SIG-M5 treated with dmso at 0.1 percent for 504 hours (cell line): Measurements from ENCODE around the gene MXD1.
"Not testable (repeated sequence)": the region's sequence is repeated elsewhere in the genome, so short reads cannot be mapped to it uniquely, and the experiment has no call there.

Experiments
- DNase-seq: peaks from one replicate; lab custom pipeline; 2025; ENCODE audit not compliant: unreplicated experiment; lab: John Stamatoyannopoulos, UW

The MXD1 gene

DNA sequence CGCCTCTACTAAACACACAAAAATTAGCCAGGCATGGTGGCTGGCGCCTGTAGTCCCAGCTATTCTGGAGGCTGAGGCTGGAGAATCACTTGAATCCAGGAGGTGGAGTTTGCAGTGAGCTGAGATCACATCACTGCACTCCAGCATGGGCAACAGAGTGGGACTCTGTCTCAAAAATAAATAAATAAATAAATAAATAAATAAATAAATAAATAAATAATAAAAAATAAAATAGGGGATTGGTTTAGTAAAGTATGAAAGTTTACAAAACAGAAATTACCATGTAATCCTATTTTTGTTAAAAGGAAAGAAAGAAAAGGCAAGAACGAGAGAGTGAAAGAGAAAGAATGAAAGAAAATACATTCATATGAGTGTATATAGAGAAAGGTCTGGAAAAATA is 35.8 kb downstream of the MXD1 start:
- DNase-seq, result not testable (repeated sequence)

DNA sequence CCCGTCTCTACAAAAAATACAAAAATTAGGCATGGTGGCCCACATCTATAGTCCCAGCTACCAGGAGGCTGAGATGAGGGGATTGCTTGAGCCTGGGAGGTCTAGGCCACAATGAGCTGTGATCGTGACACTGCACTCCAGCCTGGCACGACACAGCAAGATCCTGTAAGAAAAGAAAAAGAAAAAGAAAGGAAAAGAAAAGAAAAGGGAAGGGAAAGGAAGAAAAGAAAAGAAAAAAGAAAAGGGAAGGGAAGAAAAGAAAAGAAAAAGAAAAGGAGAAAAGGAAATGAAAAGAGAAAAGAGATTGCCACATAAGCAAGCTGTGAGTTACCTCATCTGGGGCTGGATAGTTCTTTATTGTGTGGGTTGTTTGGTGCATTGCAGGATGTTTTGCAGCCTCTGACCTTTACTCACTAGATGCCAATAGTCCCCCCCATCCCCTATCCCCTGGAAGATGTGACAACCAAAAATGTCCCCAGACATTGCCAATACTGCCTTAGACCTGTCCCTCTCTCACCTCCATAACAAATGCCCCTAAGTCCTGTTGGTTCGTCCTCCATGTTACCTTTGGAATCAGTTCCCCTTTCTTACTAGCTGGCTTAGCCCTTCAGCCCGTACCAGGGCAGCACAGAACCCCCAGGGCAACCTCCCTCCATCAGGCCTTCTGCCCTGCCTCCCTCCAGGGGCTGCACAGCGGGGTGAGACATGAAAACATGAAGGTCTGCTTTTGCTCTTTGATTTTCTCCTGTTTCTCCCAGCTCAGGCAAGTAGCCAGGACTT is 37.6 kb downstream of the MXD1 start:
- peak; percentile 72 for DNase-seq

DNA sequence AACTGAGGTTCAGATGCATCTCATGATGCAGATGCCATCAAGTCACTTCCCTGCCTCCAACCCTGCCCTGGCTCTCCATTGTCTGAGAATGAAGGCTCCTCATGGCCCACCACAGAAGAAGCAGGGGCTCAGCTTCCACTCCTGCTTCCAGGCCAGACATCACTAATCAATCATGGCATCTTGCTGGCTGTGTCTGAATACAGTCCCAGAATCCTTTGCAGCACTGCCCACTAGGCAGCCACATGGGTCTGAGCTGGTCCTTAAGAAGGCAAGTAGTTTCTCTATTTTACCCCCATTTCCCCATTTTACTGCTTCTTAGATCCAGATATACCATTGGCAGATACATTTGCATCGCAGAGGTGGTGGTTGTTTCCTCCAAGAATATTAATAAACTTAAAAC is 39.2 kb downstream of the MXD1 start:
- DNase-seq, result no peak

DNA sequence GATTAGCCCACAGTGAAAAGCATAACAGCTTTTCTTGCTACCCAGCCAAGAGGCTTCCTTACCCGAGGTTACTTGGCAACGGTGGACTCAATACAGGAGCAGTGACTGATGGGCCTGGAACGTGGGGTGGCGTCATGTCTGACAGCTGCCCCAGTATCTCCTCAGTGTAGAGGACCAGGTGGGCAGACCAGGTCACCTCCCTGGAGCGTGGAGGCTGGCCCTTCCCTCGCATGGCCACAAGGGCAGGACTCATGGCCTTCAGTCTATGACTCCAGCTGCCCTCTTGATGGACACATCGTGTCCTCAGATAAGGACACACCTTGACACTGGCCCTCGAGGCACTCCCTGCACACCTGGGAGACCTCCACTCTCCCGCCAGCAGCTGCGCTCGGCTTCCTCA is 40.1 kb downstream of the MXD1 start:
- no peak for DNase-seq

DNA sequence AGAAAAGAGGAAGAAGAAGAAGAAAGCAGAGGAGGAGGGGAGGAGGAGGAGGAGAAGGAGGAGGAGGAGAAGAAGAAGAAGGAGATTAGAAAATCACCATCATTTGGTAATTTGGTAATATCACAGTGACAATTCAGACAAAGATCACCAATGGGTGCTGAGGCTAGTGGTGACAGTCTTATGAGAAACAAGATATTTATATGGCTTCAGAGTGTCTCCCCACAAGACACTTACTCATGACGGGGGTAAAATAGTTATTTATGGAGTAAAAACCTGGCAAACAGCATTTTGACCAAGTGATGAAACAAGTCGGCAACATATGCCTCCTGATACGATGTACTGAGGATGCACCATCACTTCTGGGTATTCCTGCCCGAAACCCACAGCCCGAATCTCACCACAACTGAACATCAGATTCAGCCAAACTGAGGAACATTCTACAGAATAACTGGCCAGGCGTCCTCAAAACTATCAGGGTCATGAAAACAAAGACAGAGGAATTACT is 41.6 kb downstream of the MXD1 start:
- DNase-seq, result no peak

DNA sequence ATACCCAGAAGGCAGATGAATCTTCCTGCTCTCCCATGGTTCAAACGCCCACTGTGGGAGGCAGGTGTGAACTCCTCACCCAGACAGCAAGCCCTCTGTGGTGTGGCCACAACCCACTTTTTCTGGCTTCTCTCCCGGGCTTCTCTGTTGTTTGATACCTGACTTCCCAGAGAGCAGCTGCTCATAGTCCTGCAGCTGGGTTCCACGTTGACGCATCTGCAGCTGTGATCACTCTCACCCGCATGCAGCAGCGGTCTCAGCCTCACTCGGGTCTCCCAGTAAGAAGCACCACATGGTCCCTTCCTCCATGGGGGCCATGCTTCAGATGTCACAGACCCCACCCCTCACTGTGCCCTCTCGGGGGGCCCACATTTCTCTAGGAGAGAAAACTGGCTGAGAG is 43.1 kb downstream of the MXD1 start:
- no peak for DNase-seq

DNA sequence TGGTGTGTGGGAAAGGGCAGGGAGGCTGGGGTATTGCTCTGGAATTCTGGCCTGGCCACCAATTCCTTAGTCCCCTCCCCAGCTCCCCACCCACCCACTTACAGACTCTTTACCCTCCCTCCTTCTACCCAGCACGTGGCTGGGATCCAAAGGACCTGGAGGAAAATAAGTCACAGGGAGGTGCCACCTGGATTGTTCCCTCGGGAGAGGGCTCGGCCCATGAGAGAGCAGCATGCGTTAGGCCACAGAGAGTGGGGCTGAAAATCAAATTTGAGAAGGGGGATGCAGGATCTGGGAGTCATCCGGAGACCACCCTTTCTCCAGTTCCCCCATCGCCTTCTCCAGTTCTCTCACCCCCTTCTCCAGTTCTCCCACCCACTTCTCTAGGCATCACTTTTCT is 43.6 kb downstream of the MXD1 start:
- DNase-seq, result no peak

DNA sequence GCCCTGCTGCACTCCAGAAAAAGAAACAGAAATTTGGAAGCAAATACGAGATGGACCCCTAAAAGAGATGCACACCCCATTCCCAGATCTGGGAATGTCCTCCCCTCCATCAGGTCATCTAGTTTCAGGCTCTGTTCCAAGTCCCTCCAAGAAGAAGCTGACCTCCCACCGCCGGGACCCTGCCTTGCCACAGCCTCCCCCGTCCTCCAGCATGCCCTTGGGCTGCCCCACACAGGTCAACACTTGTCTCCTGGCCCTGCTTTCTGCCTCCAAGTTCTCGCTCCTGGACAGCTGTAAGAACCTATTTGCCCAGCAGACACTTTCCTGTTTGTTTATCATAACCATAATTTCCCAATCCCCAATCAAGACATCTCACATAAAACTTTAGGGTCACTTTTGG is 44.5 kb downstream of the MXD1 start:
- no peak for DNase-seq

DNA sequence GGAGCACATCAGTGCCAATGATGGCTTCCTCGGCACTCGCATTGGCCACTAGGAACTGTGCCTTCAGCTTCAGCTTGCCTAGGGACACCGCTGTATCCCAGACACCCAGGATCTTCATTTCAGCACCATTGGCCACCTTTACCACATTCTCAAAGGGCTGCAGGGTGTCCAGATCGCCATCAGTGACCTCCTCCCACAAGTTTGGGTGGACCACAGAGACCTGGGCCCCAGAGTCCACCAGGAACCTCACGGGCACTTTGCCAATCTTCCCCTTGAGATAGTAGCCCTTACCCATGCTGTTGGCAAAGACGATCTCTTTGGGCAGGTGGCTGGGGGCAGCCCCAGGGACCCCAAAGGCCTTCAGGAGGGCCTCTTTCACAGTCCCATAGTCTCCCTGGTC is 45.9 kb downstream of the MXD1 start:
- DNase-seq, result no peak

DNA sequence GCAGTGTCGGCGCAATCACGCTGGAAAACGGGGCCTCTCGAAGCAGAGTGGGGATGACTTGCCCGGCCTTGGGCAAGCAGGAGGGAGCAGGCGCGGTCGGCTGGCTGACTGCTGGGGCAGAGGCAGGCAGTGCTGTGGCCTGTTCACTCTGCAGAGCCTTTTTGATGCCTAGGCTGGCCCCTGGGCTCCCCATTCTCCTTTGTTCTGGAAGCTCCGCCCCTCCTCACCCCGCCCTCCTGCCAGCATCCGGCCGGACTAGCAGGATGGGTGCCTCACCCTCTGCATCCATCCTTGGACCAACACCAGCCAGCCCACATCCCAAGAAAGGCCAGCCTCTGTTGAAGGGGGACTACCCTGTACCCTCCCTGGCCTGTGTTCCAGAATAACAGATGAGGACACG is 46.6 kb downstream of the MXD1 start, which contains the start of gene ASPRV1:
ASPRV1 (minus strand) TSS at position 136 of the 400 bp plus-strand sequence. CDS start 195 bp downstream, outside the sequence.
- no peak for DNase-seq

DNA sequence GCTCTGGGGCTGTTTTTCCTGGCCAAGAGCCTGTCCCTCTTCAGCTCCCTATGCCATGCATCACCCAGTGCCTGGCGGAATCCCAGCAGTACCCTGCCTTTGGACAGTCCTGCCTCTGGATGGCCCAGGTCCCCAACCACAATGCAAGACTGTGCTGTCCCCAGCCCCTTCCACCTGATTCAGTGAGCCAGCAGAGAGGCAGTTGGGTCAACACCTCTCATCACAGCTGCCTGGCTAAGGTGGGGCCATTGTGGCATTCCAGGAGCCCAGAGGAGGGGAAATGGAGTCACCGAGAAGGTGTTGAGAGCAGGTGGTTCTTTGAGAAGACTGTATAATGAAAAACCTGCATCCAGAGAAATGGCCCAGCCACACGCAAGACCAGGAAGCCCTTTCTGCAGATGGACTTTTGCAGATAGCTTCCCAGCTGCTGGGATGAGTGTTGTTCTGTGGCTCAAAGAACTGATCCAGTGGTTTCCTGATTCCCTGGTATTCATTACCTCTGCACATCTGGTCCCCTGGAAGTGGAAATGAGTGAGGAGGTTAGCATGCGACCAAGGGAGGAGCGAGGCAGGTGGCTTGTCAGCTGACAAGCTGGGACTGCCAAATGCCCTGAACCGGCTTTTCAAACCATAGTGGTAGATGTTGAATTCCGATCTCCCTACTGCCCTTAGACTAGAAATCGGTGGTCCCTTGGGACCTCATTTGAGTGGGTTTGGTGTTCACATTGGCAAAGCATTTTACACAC is 48.2 kb downstream of the MXD1 start:
- no peak for DNase-seq

DNA sequence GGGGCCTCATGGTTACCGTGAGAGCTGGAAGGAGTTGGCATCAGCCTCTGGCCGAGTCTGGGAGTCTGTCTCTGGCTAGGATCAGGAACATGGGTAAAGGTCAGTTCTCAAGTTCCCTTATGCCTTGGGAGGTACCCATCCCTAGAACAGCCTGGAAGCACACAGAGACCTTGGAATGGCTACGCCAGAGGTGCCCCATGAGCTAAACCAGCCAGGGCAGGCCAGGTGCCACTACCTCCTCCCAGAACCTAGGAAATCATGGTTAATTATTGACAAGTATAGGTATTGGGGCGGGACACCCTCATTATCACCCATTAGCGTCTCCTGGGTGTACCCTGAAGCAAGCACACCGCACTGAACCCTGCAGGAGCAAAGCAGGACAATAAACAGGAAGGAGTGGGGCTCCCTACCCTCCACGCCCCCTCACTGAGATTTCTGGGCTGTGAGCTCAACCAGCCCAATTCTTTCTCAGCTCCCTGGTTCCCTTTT is 49.5 kb downstream of the MXD1 start:
- DNase-seq, result no peak

DNA sequence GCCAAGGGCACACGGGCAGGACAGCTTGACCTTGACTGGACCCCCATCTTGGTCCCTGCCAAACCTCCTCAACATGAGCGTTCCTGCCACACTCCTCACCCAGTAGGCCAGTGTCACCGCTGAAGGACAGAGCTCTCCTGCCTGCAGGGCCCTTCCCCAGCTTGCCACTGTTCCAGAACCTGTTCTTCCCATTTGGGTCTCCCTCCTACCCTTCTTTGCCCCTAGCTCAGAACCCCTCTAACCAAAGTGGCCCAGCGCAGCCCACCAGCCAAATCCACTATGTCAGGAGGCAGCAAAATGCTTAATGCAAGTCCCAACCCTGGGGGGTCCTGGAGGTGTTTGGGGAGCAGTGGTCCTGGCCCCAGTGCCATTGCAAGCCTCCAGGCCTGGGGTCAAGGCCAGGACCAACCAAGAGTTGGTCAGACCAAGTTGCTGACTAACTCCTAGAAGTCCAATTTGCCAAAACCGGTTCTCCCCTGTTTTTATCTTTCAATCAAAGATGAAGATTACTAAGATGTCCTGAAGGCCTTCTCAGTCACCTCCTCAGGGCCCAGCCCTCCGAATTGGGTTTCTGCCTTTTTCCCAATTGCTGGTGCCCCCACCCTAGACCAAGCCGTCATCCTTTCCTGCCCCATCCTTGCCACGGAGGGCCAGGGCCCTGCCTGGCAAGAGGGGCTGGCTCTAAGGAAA is 51.0 kb downstream of the MXD1 start:
- DNase-seq, result no peak

DNA sequence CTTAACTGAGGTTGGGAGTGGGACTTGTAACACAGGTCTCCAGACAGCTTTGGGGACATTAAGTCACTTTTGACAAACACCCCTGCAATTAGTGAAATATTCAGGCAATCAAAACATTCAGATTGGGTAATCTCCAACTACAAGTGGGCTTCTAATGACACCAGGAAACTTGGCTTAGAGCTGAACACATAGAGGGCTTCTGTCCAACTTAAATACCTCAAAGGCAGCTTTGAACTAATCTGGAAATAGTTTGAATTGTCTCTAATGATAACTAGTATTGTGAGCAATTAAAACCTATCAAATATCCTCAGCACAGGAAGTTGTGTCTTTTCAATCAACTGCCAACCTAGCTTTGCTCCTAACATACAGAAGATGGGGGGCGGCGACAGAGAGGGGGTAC is 51.6 kb downstream of the MXD1 start:
- no peak for DNase-seq

DNA sequence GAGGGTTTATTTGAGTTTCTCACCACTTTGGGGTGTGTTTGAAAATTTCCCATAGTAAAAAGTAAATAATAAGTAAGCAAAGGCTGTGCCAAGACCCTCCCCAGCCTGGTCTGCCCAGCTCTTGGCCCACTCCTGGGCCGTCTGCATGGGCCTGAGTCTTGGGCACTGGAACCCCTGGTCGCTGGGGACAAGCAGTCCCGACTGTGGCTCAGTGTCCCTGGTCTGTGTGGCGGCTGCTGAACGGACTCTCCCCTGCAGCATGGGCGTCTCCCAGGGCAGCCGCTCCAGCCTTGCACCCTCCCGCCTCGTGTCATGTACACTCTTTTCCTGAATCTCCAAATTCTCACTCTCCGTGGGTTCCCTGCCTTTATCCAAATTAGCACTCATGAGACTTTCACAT is 53.7 kb downstream of the MXD1 start:
- DNase-seq, result no peak

DNA sequence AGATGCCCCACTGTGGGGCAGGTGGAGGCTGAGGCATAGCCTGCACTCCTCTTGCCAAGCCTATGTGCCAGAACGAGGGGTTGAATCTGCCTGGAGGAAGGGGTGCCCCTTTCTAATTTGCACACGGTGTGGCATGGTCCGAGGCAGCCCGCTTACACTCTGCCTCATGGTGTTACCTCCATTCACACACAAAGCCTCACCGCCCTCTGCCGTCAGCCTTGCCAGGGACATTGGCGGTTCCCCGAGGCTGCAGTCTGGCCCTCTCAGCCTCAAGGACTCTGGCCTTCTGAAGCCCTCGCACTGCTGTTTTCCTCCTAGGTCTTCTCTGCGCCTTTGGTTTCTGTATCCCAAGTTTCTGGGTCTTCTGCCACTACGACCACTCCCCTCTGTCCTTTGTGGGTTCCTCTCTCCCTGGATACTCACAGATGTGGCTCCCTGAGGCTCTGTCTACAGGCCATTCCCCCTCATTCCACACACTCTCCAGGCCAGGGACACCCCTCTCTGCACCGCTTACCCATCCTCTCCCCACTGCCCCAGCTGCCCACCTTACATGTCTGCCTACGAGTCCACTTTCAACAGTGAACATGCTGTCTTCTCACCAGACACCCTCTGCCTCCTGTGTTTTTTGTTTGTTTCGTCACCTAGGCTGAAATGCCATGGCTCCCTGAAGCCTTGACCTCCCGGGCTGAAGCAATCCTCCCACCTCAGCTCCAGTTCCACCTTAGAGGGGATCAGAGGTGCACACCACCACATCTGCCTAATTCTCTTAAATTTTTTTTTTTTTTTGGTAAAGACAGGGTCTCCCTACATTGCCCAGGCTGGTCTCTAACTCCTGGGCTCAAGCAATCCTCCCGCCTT is 54.4 kb downstream of the MXD1 start:
- DNase-seq, result no peak

DNA sequence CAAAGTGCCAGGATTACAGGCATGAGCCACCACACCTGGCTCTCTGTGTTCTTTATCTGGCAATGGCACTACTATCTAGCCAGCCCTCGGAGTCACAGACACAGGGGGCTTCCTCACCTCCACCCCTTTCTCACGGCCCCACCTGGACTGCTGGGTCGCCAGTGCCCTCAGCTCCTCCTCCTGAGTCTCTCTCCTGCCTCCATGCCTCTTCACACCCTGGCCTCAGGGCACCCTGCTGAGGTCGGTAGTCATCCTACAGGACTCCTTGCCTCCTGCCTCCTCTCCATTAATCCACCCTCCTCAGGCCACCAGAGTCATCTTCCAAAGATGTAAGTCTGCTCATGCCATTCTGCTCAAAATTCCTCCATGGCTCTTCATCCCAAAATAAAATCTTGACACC is 55.1 kb downstream of the MXD1 start:
- no peak for DNase-seq

DNA sequence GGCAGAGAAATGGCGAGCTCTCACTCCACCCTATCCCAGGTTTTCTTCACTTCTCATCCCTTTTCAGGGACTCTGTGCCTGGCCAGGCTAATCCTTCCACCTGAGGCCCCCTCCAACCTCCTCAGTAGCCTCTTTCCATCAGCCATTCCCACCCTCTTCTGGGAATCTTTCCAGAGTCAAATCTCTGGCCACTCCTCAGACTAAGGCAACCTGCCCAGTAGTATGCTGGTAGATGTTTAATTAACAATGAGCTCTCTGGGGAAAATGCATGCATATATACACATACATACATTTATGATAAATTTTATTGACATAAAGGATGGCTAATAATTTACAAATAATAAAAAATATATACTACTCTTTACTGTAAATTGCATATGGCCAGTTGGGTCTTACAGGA is 57.9 kb downstream of the MXD1 start:
- DNase-seq, result no peak

DNA sequence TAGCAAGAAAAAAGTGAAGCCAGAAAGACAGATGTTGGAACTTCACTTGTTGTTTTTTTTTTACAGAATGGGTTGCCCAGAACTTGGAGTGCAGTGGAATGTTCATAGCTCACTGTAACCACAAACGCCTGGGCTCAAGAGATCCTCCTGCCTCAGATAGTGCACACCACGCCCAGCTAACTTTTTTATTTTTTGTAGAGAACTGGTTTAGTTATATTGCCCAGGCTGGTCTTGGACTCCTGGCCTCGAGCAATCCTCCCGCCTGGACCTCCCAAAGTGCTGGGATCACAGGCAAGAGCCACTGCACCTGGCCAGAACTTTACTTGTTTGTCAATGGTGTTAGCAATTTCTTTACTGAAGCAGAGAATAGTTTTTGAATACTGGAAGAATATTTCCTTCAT is 58.4 kb downstream of the MXD1 start:
- no peak for DNase-seq

DNA sequence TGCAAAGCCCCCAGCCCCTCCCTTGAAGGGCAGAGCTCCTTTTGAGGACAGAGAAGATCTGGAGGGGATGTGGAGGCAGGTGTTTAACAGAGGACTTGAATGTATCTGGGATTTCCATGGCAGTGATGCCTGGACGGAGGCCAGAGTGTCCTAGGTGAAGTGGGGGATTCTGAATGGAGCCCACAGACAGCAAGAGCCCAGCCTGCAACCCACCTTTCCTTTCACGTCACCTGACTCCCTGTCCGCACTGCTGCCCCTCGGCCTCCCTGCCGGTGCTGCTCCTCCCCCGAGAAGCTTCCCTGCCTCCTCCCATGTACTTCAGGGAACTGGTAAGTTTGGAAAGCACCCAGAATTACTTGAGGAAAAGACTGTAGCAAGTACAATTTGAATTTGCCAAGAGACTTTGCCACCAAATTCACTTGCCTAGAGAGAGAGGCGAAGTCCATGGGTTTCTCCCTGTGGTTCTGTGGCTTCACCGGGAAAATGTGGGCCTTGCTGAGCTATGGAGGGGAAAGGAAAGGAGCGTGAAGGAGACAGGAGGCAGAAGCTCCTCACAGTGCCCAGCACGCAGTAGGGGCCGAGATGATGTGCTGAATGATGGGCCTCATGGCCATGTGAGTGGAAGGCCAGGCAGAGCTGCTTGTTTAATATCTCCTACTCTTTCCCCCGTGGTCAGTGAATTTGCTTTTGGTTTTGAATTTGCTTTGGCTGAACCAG is 60.4 kb downstream of the MXD1 start:
- DNase-seq, result no peak
